NCI-H2171 (cell line): ENCODE results near the gene RPL23.

ENCODE experiments used
- DNase-seq: peaks from one replicate; lab custom pipeline; 2025; lab: John Stamatoyannopoulos, UW

RPL23 gene

GRCh38 chr17:38853292-38854219, at the start of gene RPL23:
TSS of gene RPL23 (minus strand) at chr17:38853721. CDS start at chr17:38853710, 11 bp downstream.
- peak; percentile 98 for DNase-seq

- DNase-seq, result no peak
Measured at GRCh38 chr17:38900978-38901656, 47.6 kb upstream of the RPL23 start.

- DNase-seq, result no peak
Measured at GRCh38 chr17:38899421-38899820, 45.9 kb upstream of the RPL23 start.

- DNase-seq, result no peak
Measured at GRCh38 chr17:38898812-38899348, 45.4 kb upstream of the RPL23 start.

- DNase-seq, result no peak
Measured at GRCh38 chr17:38898291-38898679, 44.8 kb upstream of the RPL23 start.

- no peak for DNase-seq
Measured at GRCh38 chr17:38897671-38898290, 44.3 kb upstream of the RPL23 start.

- DNase-seq, result no peak
Measured at GRCh38 chr17:38897176-38897575, 43.7 kb upstream of the RPL23 start.

GRCh38 chr17:38896346-38896954, 42.9 kb upstream of the RPL23 start:
- DNase-seq, result no peak

GRCh38 chr17:38894276-38894675, 40.8 kb upstream of the RPL23 start:
- DNase-seq, result no peak

- no peak for DNase-seq
Measured at GRCh38 chr17:38893607-38894006, 40.1 kb upstream of the RPL23 start.

GRCh38 chr17:38893113-38893512, 39.6 kb upstream of the RPL23 start:
- no peak for DNase-seq

- DNase-seq, result no peak
Measured at GRCh38 chr17:38892620-38893019, 39.1 kb upstream of the RPL23 start.

- no peak for DNase-seq
Measured at GRCh38 chr17:38892083-38892482, 38.6 kb upstream of the RPL23 start.

- DNase-seq, result no peak
Measured at GRCh38 chr17:38891441-38891840, 37.9 kb upstream of the RPL23 start.

GRCh38 chr17:38890410-38890746, 36.9 kb upstream of the RPL23 start:
- DNase-seq, result no peak

GRCh38 chr17:38889745-38890409, 36.4 kb upstream of the RPL23 start:
- no peak for DNase-seq

GRCh38 chr17:38888842-38889241, 35.3 kb upstream of the RPL23 start:
- no peak for DNase-seq

- DNase-seq, result no peak
Measured at GRCh38 chr17:38886643-38887010, 33.1 kb upstream of the RPL23 start.

- no peak for DNase-seq
Measured at GRCh38 chr17:38885728-38886642, 32.5 kb upstream of the RPL23 start.

GRCh38 chr17:38885044-38885727, 31.7 kb upstream of the RPL23 start:
- DNase-seq, result no peak
